GM23338 (cell line): ENCODE measurements around the gene PRR14L.

ENCODE experiments used
- JUNB ChIP-seq: IDR thresholded peaks from one replicate; pipeline ENCODE4 v1.6.1; 2016; ENCODE audit warnings: antibody characterized with exemption; ENCODE audit not compliant: unreplicated experiment
- POLR2AphosphoS5 ChIP-seq: IDR thresholded peaks from 2 replicates; pipeline ENCODE4 v1.6.1; 2016; ENCODE audit warnings: antibody characterized with exemption, low read depth
- TF ChIP-seq, protein P1 (sequence below), 2 experiments: fragments of 200-600 bp in 1 of 2; sonication (generic) in 1 of 2; conservative IDR thresholded peaks; 2 replicates each; pipeline versions ENCODE4 v1.5.1 to v1.6.1; 2016 to 2017; ENCODE audit warnings: antibody characterized with exemption in 2 of 2, low read depth in 2 of 2, mild to moderate bottlenecking in 2 of 2, moderate library complexity in 1 of 2
- TF ChIP-seq, protein P2 (sequence below): IDR thresholded peaks from one replicate; pipeline ENCODE4 v1.6.1; 2018; ENCODE audit warnings: antibody characterized with exemption; ENCODE audit not compliant: unreplicated experiment

GRCh38 chr22:31652911-31653684 lies 96.8 kb downstream of the PRR14L start:
- TF ChIP-seq, protein P1, sequence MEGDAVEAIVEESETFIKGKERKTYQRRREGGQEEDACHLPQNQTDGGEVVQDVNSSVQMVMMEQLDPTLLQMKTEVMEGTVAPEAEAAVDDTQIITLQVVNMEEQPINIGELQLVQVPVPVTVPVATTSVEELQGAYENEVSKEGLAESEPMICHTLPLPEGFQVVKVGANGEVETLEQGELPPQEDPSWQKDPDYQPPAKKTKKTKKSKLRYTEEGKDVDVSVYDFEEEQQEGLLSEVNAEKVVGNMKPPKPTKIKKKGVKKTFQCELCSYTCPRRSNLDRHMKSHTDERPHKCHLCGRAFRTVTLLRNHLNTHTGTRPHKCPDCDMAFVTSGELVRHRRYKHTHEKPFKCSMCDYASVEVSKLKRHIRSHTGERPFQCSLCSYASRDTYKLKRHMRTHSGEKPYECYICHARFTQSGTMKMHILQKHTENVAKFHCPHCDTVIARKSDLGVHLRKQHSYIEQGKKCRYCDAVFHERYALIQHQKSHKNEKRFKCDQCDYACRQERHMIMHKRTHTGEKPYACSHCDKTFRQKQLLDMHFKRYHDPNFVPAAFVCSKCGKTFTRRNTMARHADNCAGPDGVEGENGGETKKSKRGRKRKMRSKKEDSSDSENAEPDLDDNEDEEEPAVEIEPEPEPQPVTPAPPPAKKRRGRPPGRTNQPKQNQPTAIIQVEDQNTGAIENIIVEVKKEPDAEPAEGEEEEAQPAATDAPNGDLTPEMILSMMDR (conservative IDR thresholded peaks at IDR 0.05; ENCODE audit: low read depth in 2 of 2): no peak
- TF ChIP-seq, protein P2, sequence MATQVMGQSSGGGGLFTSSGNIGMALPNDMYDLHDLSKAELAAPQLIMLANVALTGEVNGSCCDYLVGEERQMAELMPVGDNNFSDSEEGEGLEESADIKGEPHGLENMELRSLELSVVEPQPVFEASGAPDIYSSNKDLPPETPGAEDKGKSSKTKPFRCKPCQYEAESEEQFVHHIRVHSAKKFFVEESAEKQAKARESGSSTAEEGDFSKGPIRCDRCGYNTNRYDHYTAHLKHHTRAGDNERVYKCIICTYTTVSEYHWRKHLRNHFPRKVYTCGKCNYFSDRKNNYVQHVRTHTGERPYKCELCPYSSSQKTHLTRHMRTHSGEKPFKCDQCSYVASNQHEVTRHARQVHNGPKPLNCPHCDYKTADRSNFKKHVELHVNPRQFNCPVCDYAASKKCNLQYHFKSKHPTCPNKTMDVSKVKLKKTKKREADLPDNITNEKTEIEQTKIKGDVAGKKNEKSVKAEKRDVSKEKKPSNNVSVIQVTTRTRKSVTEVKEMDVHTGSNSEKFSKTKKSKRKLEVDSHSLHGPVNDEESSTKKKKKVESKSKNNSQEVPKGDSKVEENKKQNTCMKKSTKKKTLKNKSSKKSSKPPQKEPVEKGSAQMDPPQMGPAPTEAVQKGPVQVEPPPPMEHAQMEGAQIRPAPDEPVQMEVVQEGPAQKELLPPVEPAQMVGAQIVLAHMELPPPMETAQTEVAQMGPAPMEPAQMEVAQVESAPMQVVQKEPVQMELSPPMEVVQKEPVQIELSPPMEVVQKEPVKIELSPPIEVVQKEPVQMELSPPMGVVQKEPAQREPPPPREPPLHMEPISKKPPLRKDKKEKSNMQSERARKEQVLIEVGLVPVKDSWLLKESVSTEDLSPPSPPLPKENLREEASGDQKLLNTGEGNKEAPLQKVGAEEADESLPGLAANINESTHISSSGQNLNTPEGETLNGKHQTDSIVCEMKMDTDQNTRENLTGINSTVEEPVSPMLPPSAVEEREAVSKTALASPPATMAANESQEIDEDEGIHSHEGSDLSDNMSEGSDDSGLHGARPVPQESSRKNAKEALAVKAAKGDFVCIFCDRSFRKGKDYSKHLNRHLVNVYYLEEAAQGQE: no peak
- TF ChIP-seq JUNB (no peak), POLR2AphosphoS5 (no peak)
